Measurements from ENCODE around the gene TRIM68. TPM values are rescaled to one million over a fixed set of nuclear protein-coding genes. Genes with fewer than 3 reads are reported as not detected.

Gene TRIM68
- total and polyA plus RNA-seq, 2 of the 4 experiments (the other 2 are of a cell fraction), result 8.1 to 8.4 TPM

- Histone ChIP-seq H4K5ac (ENCODE audit: low read depth, low read length) (no peak overlapping the region), H2BK20ac (ENCODE audit: low read depth, low read length) (no peak overlapping the region), H3K36me3 (ENCODE audit: control insufficient read depth, insufficient read depth, low read length) (no peaks in the 10 kb centered on the region), H3K4me1 (ENCODE audit: control insufficient read depth, insufficient read depth, low read length) (no peaks in the 10 kb centered on the region), H2AK9ac (replicated peaks; ENCODE audit: low read depth, low read length, poor library complexity) (no peak overlapping the region), H3K23ac (ENCODE audit: low read depth, low read length) (no peak overlapping the region), H4K91ac (ENCODE audit: insufficient read depth, low read depth, low read length) (no peak overlapping the region), H3K14ac (replicated peaks; ENCODE audit: low read depth, low read length) (no peak overlapping the region), H3K27me3 (ENCODE audit: control insufficient read depth, insufficient read depth, low read length) (no peaks in the 10 kb centered on the region), H3K9ac (ENCODE audit: low read depth, low read length) (no peak overlapping the region), H3K9me3 (ENCODE audit: control insufficient read depth, insufficient read depth, low read length) (no peaks in the 10 kb centered on the region), H3K27ac (ENCODE audit: insufficient read depth, low read length) (no peak overlapping the region), H3K79me1 (ENCODE audit: low read depth in 1 of 2, low read length in 2 of 2) (no peaks in the 10 kb centered on the region), H2AFZ (replicated peaks; ENCODE audit: low read length, poor library complexity) (no peak overlapping the region), H4K8ac (ENCODE audit: low read depth in 2 of 2, low read length in 2 of 2) (no peak overlapping the region), H3K4me2 (ENCODE audit: low read depth, low read length) (no peak overlapping the region), H3K9me1 (ENCODE audit: insufficient read depth, low read length) (no peaks in the 10 kb centered on the region), H3K4me3 (ENCODE audit: insufficient read depth, low read depth, low read length) (no peak overlapping the region), H2BK120ac (ENCODE audit: low read depth, low read length) (no peak overlapping the region), H3K4ac (ENCODE audit: low read depth, low read length) (no peak overlapping the region), H2BK5ac (ENCODE audit: low read depth, low read length, poor library complexity, severe bottlenecking) (no peak overlapping the region), H4K20me1 (ENCODE audit: insufficient read depth, low read length) (no peaks in the 10 kb centered on the region), H3K56ac (ENCODE audit: extremely low read depth, insufficient read depth, low read length) (no peak overlapping the region), H3K18ac (ENCODE audit: low read depth, low read length) (no peak overlapping the region), H2BK15ac (ENCODE audit: low read depth, low read length) (no peak overlapping the region), H2AK5ac (ENCODE audit: low read depth, low read length) (no peak overlapping the region)
- no TSS peak for BruUV-seq (replicated peaks)
- DNase-seq (no peak), ATAC-seq (ENCODE audit: low read depth) (no peak)
- in situ Hi-C loops (cut with MboI; ENCODE audit: low sequenced_read_pairs), result no loop called here
- intact Hi-C loops (cut with micrococcal nuclease), result no loop called here
- CTCF ChIA-PET, result no interaction called here
- POLR2A ChIA-PET (ENCODE audit: unreplicated experiment), result no interaction called here
- dilution Hi-C loops (cut with HindIII; ENCODE audit: low sequenced_read_pairs, unreplicated experiment), result no loop called here
- WGBS, 2 experiments (ENCODE audit: extremely low coverage in 2 of 2, insufficient read length in 1 of 2), result no CpG with 5 or more reads among the region's 3 CpGs
- TF ChIP-seq CEBPB (IDR thresholded peaks at IDR 0.05; ENCODE audit: low read depth, low read length) (no peak), SMC3 (IDR thresholded peaks at IDR 0.05; ENCODE audit: low read depth, low read length) (no peak), RCOR1 (IDR thresholded peaks at IDR 0.05; ENCODE audit: insufficient replicate concordance, low read length) (no peak), RFX5 (IDR thresholded peaks at IDR 0.05; ENCODE audit: low read depth, low read length) (no peak), USF2 (IDR thresholded peaks at IDR 0.05; ENCODE audit: low read depth, low read length) (no peak), MAZ (IDR thresholded peaks at IDR 0.05; ENCODE audit: borderline replicate concordance, low read depth, low read length) (no peak), MAFK (IDR thresholded peaks at IDR 0.05; ENCODE audit: low read depth, low read length) (no peak), FOS (IDR thresholded peaks at IDR 0.05; ENCODE audit: low read depth, low read length) (no peak)
These were observed 31.2 kb downstream of the TRIM68 start for GRCh38 chr11:4576880-4577279.
